Nephron progenitor cell (in vitro differentiated cells): ENCODE measurements around the gene ADARB2.
"Not testable (repeated sequence)": the region's sequence is repeated elsewhere in the genome, so short reads cannot be mapped to it uniquely, and the experiment has no call there.

ENCODE experiments used
- DNase-seq: peaks from one replicate; pipeline ENCODE4 v3.0.0; 2021
- H3K27ac Mint-ChIP-seq: 2 replicates; pipeline ENCODE4 v1.8.0; 2021; ENCODE audit warnings: mild to moderate bottlenecking, moderate library complexity, mixed read lengths
- H3K27me3 Mint-ChIP-seq: 2 replicates; pipeline ENCODE4 v1.8.0; 2021; ENCODE audit warnings: mild to moderate bottlenecking, low read depth, mixed read lengths; ENCODE audit not compliant: poor library complexity
- H3K36me3 Mint-ChIP-seq: 2 replicates; pipeline ENCODE4 v1.8.0; 2021; ENCODE audit warnings: low read depth, mixed read lengths
- H3K4me1 Mint-ChIP-seq: 2 replicates; pipeline ENCODE4 v1.8.0; 2021; ENCODE audit warnings: mixed read lengths
- H3K4me3 Mint-ChIP-seq: 2 replicates; pipeline ENCODE4 v1.8.0; 2021; ENCODE audit warnings: mild to moderate bottlenecking, moderate library complexity, mixed read lengths
- H3K9me3 Mint-ChIP-seq: 2 replicates; pipeline ENCODE4 v1.8.0; 2021; ENCODE audit warnings: mild to moderate bottlenecking, moderate library complexity, mixed read lengths
- CTCF ChIP-seq: fragments of 200-600 bp; sonication (generic); IDR thresholded peaks from 2 replicates; pipeline ENCODE4 v1.5.0; 2021; ENCODE audit warnings: antibody characterized with exemption

The ADARB2 gene

GRCh38 chr10:1444826-1445225 is 292.5 kb downstream of the ADARB2 start:
- H3K9me3 Mint-ChIP-seq: no peaks in the 10 kb centered on the region
- H3K4me3 Mint-ChIP-seq: no peak overlapping the region
- H3K4me1 Mint-ChIP-seq: no peaks in the 10 kb centered on the region
- peaks cover 6% of the 10 kb centered on the region for H3K27me3 Mint-ChIP-seq
- H3K36me3 Mint-ChIP-seq: no peaks in the 10 kb centered on the region
- TF ChIP-seq CTCF: no peak
- H3K27ac Mint-ChIP-seq: no peak overlapping the region
- DNase-seq: no peak

GRCh38 chr10:1440897-1441296 is 296.4 kb downstream of the ADARB2 start:
- TF ChIP-seq CTCF: no peak
- H3K27ac Mint-ChIP-seq: no peak overlapping the region
- no peaks in the 10 kb centered on the region for H3K4me1 Mint-ChIP-seq
- H3K36me3 Mint-ChIP-seq: no peaks in the 10 kb centered on the region
- H3K9me3 Mint-ChIP-seq: no peaks in the 10 kb centered on the region
- no peak overlapping the region for H3K4me3 Mint-ChIP-seq
- H3K27me3 Mint-ChIP-seq: no peaks in the 10 kb centered on the region
- DNase-seq: no peak

GRCh38 chr10:1434912-1435692 is 302.2 kb downstream of the ADARB2 start:
- TF ChIP-seq CTCF: no peak
- peaks cover 23% of the 10 kb centered on the region for H3K9me3 Mint-ChIP-seq
- H3K27me3 Mint-ChIP-seq: peaks cover 3% of the 10 kb centered on the region
- no peak overlapping the region for H3K27ac Mint-ChIP-seq
- no peak overlapping the region for H3K4me3 Mint-ChIP-seq
- peak; percentile 21 for DNase-seq
- H3K4me1 Mint-ChIP-seq: peaks cover 32% of the 10 kb centered on the region
- H3K36me3 Mint-ChIP-seq: peaks cover 2% of the 10 kb centered on the region

GRCh38 chr10:1434202-1434601 is 303.1 kb downstream of the ADARB2 start:
- Mint-ChIP-seq H3K27me3 (peaks cover 8% of the 10 kb centered on the region), H3K27ac (no peak overlapping the region), H3K4me1 (peaks cover 32% of the 10 kb centered on the region), H3K9me3 (peaks cover 27% of the 10 kb centered on the region), H3K36me3 (peaks cover 4% of the 10 kb centered on the region), H3K4me3 (no peak overlapping the region)
- DNase-seq: peak; percentile 17
- TF ChIP-seq CTCF: no peak

- H3K9me3 Mint-ChIP-seq: peaks cover 27% of the 10 kb centered on the region
- H3K27ac Mint-ChIP-seq: no peak overlapping the region
- no peak for DNase-seq
- peaks cover 17% of the 10 kb centered on the region for H3K27me3 Mint-ChIP-seq
- peaks cover 4% of the 10 kb centered on the region for H3K36me3 Mint-ChIP-seq
- H3K4me3 Mint-ChIP-seq: no peak overlapping the region
- TF ChIP-seq CTCF: no peak
- H3K4me1 Mint-ChIP-seq: peaks cover 32% of the 10 kb centered on the region
Observed at GRCh38 chr10:1432161-1432560, 305.2 kb downstream of the ADARB2 start.

GRCh38 chr10:1431229-1431628 is 306.1 kb downstream of the ADARB2 start:
- H3K4me1 Mint-ChIP-seq: peaks cover 32% of the 10 kb centered on the region
- peaks cover 27% of the 10 kb centered on the region for H3K9me3 Mint-ChIP-seq
- DNase-seq: no peak
- H3K36me3 Mint-ChIP-seq: peaks cover 4% of the 10 kb centered on the region
- H3K4me3 Mint-ChIP-seq: no peak overlapping the region
- peaks cover 21% of the 10 kb centered on the region for H3K27me3 Mint-ChIP-seq
- H3K27ac Mint-ChIP-seq: no peak overlapping the region
- TF ChIP-seq CTCF: no peak

- H3K36me3 Mint-ChIP-seq, H3K4me1 Mint-ChIP-seq, DNase-seq, H3K27ac Mint-ChIP-seq, H3K4me3 Mint-ChIP-seq: not testable (repeated sequence)
- H3K27me3 Mint-ChIP-seq: peaks cover 37% of the 10 kb centered on the region
- peaks cover 25% of the 10 kb centered on the region for H3K9me3 Mint-ChIP-seq
Observed at GRCh38 chr10:1427521-1428186, 309.7 kb downstream of the ADARB2 start.
